Myocyte (in vitro differentiated cells): ENCODE measurements around the gene CTNNA2. TPM values are rescaled to one million over a fixed set of nuclear protein-coding genes. Genes with fewer than 3 reads are reported as not detected.

Experiments used
- DNase-seq: peaks from one replicate; pipeline ENCODE4 v3.0.0-alpha.2; 2012; ENCODE audit warnings: low read depth
- total RNA-seq: library from RNA; depleted of rRNA; stranded (reverse); fragments of >200 nt; gene quantifications from 2 replicates; pipeline ENCODE4 v1.2.3, GENCODE V29; 2014

CTNNA2 gene
- total RNA-seq, 1 donor from 2014 or later: 2.7 TPM

- DNase-seq: no peak
Observed at GRCh38 chr2:80519121-80519643, 1006.3 kb downstream of the CTNNA2 start.

- DNase-seq: no peak
Observed at GRCh38 chr2:80519699-80520291, 1006.9 kb downstream of the CTNNA2 start.

- no peak for DNase-seq
Observed at GRCh38 chr2:80525152-80525551, 1012.3 kb downstream of the CTNNA2 start.

DNA sequence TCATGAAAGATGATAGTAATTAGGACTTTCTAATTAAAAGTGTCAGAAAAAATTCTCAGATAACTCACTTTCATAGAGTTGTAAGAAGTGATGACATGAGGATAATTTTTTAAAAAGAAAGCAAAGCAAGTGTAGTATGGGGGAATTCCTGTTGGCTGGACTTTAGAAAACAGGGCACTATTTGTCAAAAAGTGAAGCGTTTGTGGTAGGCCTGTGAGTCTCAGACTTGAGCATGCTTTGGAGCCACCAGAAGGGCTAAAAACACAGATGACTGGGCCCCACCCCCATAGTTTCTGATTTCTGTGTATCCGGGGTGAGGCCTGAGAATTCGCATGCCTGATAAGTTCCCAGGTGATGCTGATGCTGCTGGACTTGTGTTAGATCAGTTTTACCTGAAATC, 1014.3 kb downstream of the CTNNA2 start:
- DNase-seq: no peak

GRCh38 chr2:80529466-80530165, 1016.8 kb downstream of the CTNNA2 start:
- no peak for DNase-seq

- no peak for DNase-seq
Observed at GRCh38 chr2:80530442-80531064, 1017.7 kb downstream of the CTNNA2 start.

DNA sequence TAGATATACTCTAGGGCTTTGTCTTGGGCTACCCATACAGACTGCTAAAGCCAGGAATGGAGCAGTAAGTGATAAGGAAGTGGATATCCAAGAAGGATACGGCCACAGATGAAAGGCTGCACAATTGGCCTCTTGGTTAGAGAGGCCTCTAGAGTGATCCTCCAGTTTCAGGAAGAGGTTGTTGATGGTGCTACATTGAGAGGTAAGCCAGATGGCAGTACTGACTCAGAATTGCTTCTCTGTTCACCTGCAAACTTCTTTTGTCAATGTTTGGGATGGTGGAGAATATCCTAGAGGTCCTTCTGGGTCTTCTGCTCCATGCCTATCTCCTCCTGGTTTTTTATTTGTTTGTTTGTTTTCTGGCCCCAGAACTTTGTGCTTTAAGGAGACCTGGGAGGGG, 1018.5 kb downstream of the CTNNA2 start:
- no peak for DNase-seq

DNA sequence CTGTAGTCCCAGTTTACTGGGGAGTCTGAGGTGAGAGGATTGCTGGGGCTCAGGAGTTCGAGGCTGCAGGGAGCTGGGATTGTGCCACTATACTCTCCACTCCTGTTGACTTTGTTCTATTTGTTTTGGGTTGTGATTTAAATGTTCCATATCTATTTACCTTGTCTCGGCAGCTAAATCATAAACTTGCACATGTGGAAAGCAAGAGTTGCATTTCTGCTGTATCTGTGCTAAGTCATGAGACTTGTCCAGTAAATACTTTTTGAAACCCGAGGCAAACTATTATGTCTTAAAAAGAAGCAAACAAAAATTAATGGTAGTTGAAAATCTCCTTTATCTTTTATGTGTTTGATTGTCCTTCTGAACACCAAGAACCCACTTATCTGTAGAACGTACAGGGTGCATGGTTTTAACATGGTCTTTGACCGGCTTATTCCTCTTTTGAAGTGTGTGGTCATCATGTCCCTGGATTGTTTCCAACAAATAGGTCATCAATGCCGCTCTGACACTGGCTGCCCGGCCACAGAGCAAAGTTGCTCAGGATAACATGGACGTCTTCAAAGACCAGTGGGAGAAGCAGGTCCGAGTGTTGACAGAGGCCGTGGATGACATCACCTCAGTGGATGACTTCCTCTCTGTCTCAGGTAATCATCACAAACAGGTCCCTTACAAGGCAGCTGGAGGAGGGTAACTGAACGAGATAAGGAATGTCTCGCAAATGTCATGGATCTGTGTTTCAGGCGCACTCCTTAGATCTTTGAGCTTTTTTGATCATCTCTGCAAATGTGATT, 1032.8 kb downstream of the CTNNA2 start:
- DNase-seq: no peak

- no peak for DNase-seq
Observed at GRCh38 chr2:80546766-80547165, 1033.9 kb downstream of the CTNNA2 start.

DNA sequence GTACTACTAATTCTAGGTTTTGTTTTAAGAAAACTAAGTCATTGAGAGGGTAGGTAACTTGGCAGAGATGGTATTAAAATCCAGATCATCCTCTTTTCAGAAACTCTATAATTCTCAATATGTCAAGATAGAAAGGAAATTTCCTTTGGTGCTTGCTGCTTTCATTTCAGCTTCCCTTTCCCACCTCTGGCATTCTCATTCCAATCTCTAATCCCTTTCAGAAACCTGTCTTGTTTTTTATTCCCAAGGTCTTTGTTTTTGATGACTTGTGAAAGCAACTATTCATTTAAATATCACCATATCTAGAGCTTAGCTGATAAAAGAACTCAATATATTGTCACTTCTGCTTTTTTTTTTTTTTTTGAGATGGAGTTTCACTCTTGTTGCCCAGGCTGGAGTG, 1034.5 kb downstream of the CTNNA2 start:
- no peak for DNase-seq

GRCh38 chr2:80548469-80548868, 1035.6 kb downstream of the CTNNA2 start:
- no peak for DNase-seq

DNA sequence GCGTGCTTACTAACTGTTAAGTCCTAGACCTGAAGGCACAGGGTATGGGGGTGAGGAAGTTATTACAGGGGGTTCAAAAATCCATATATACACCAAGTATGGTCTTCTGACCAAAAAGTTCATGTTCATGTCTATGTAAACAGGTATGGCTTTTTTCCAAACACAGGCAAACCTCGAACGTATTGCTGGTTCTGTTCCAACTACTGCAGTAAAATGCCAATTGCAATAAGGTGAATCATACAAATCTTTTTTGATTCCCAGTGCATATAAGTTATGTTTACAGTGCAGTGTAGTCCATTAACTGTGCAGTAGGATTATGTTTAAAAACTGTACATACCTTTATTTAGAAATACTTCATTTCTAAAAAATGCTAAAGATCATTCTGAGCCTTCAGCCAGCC, 1037.0 kb downstream of the CTNNA2 start:
- no peak for DNase-seq

DNA sequence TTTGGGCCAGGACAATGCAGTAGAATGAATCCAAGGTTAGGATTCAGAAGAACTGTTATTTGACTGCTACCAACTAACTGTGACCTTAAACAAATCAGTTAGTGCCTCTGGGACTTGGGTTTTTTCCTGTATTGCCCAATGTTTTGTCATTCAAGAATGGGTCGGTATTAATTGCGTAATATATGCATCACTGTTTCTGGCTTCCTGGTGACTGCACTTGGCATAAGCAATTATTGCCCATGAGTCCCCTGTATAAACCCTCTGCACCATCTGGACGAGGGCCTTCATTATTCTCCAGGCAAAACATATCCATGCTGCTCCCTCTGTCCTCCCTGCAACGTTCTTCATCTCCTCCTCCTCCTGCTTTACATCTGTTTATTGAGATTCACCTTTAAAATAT, 1047.5 kb downstream of the CTNNA2 start:
- DNase-seq: no peak

GRCh38 chr2:80568011-80568410, 1055.2 kb downstream of the CTNNA2 start:
- DNase-seq: no peak

DNA sequence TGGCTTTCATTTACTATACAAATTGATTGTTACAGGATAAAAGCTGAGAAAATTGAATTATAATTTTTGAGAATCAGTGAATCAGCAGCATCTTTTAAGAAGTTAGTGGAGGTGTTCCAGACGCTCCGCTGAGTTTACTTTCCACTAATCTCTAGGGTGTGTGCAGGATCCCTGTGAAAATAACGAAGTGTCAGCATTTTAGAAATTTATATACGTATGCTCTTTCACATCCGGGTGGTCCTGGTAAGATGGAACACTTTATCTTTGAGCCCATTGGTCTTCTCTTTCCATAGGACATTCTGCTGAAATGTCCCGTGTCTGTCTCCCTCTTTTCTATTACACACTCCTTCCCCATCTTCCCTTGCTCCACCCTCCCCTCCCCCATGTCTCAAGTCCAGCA, 1060.3 kb downstream of the CTNNA2 start:
- DNase-seq: no peak

- DNase-seq: no peak
Observed at GRCh38 chr2:80573950-80574349, 1061.1 kb downstream of the CTNNA2 start.

- no peak for DNase-seq
Observed at GRCh38 chr2:80579756-80580155, 1066.9 kb downstream of the CTNNA2 start.

- DNase-seq: no peak
Observed at GRCh38 chr2:80591233-80591632, 1078.4 kb downstream of the CTNNA2 start.

- DNase-seq: no peak
Observed at GRCh38 chr2:80592106-80592505, 1079.3 kb downstream of the CTNNA2 start.

DNA sequence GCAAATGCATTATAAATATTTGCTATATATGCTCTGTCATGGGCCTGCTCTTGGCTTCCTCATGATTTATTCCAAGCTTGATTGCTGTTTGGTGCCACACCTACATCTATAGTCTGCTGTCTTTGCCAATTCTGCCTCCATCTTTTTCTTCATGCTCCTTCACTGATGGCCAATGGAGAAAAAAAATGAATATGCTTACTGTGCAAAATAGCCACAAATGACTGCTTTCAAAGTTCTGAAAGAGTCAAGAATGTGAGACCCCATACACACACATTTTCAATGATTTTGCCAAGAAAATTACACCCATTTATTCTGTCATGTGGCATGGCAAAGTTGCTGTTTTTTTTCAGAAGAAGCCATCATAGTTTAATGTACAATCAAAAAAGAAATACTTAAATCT, 1097.3 kb downstream of the CTNNA2 start:
- DNase-seq: no peak

DNA sequence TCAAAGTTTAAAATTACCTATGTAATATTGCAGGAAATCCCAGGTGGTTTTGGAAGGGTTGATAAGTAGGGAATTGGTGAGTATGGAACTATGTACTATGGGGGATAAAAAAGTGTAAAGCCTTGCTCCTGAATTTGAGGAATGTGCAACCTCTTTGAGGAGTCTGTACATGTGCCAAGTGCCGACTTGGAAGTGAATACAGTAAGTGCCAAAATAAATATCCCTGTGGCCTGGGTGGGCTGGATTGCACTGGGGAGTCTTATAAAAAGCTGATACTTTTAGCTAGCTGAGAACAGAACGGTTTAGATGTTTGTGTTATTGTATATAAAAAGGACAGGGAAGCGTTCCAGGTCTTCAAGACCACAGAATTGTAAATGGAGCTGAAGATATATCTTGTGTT, 1108.8 kb downstream of the CTNNA2 start:
- DNase-seq: no peak

GRCh38 chr2:80624062-80624461, 1111.2 kb downstream of the CTNNA2 start:
- DNase-seq: no peak
